Smooth muscle cell (in vitro differentiated cells): ENCODE data around the gene SPATA6L. TPM values are rescaled to one million over a fixed set of nuclear protein-coding genes. Genes with fewer than 3 reads are reported as not detected.

Source experiments
- DNase-seq: peaks from one replicate; lab custom pipeline; 2025; ENCODE audit not compliant: unreplicated experiment; lab: John Stamatoyannopoulos, UW
- H2AFZ ChIP-seq: fragments of 200-600 bp; sonication (generic); 2 replicates; pipeline ENCODE4 v1.6.0; 2016; ENCODE audit warnings: antibody characterized with exemption, low read depth, mild to moderate bottlenecking
- H3F3A ChIP-seq: fragments of 200-600 bp; sonication (generic); 2 replicates; pipeline ENCODE4 v1.6.0; 2017; ENCODE audit warnings: antibody characterized with exemption, low read depth
- H3K27ac ChIP-seq: fragments of 200-600 bp; sonication (generic); 2 replicates; pipeline ENCODE4 v1.5.1; 2016; ENCODE audit warnings: low read depth, mild to moderate bottlenecking
- H3K27me3 ChIP-seq: fragments of 200-600 bp; sonication (generic); 2 replicates; pipeline ENCODE4 v1.6.1; 2016; ENCODE audit warnings: low read depth, mild to moderate bottlenecking
- H3K36me3 ChIP-seq: fragments of 200-600 bp; sonication (generic); 2 replicates; pipeline ENCODE4 v1.5.1; 2016; ENCODE audit warnings: low read depth
- H3K4me1 ChIP-seq: fragments of 200-600 bp; sonication (generic); 2 replicates; pipeline ENCODE4 v1.5.1; 2016; ENCODE audit warnings: low read depth
- H3K4me2 ChIP-seq: fragments of 200-600 bp; sonication (generic); 2 replicates; pipeline ENCODE4 v1.6.0; 2016; ENCODE audit warnings: mild to moderate bottlenecking
- H3K4me3 ChIP-seq: fragments of 200-600 bp; sonication (generic); 2 replicates; pipeline ENCODE4 v1.5.1; 2016; ENCODE audit warnings: mild to moderate bottlenecking
- H3K79me2 ChIP-seq: fragments of 200-600 bp; sonication (generic); 2 replicates; pipeline ENCODE4 v1.6.0; 2016; ENCODE audit warnings: low read depth, mild to moderate bottlenecking
- H3K9ac ChIP-seq: fragments of 200-600 bp; sonication (generic); 2 replicates; pipeline ENCODE4 v1.6.0; 2016; ENCODE audit warnings: low read depth
- H3K9me3 ChIP-seq: fragments of 200-600 bp; sonication (generic); replicated peaks from 2 replicates; pipeline ENCODE4 v1.5.1; 2016; ENCODE audit warnings: low read depth
- H4K20me1 ChIP-seq: fragments of 200-600 bp; sonication (generic); 2 replicates; pipeline ENCODE4 v1.6.0; 2016; ENCODE audit warnings: low read depth
- CTCF ChIP-seq: fragments of 200-600 bp; sonication (generic); IDR thresholded peaks from 2 replicates; pipeline ENCODE4 v1.5.1; 2017; ENCODE audit warnings: borderline replicate concordance, mild to moderate bottlenecking, antibody characterized with exemption; ENCODE audit not compliant: insufficient read depth, poor library complexity, severe bottlenecking
- WGBS: methylation state at CpG from one replicate; pipeline ENCODE4 v1.1.7; 2016; ENCODE audit warnings: low lambda C conversion rate; 5-methylcytosine and 5-hydroxymethylcytosine counted together
- polyA plus RNA-seq: library from polyadenylated mRNA; unstranded; fragments of >200 nt; fragmentation: Nextera tagmentation; extraction: Ambion mirVana; gene quantifications from 2 replicates; pipeline ENCODE4 v1.2.1, GENCODE V29; 2016
- total RNA-seq: library from RNA; depleted of rRNA; stranded (reverse); fragments of >200 nt; gene quantifications from 2 replicates; pipeline ENCODE4 v1.2.3, GENCODE V29; 2014

The SPATA6L gene
- total and polyA plus RNA-seq, 2 experiments from 2014 or later, result 0.57 to 0.67 TPM

- H3F3A ChIP-seq, result no peaks in the 10 kb centered on the region
- H3K4me1 ChIP-seq, result no peaks in the 10 kb centered on the region
- H2AFZ ChIP-seq, result no peak overlapping the region
- H3K36me3 ChIP-seq, result peaks cover 4% of the 10 kb centered on the region
- H3K27me3 ChIP-seq, result no peaks in the 10 kb centered on the region
- no peaks in the 10 kb centered on the region for H3K79me2 ChIP-seq
- H3K9me3 ChIP-seq, result no peaks in the 10 kb centered on the region
- no peak for DNase-seq
- no peak overlapping the region for H3K4me3 ChIP-seq
- TF ChIP-seq CTCF, result no peak
- no peak overlapping the region for H3K27ac ChIP-seq
- H4K20me1 ChIP-seq, result no peaks in the 10 kb centered on the region
- H3K9ac ChIP-seq, result no peak overlapping the region
- no peak overlapping the region for H3K4me2 ChIP-seq
Measured at GRCh38 chr9:4709380-4709779, 43.1 kb upstream of the SPATA6L start.

- H3K27me3 ChIP-seq, result no peaks in the 10 kb centered on the region
- peaks cover 4% of the 10 kb centered on the region for H3K36me3 ChIP-seq
Measured at GRCh38 chr9:4706971-4707622, 40.8 kb upstream of the SPATA6L start.

GRCh38 chr9:4706021-4706420 is 39.7 kb upstream of the SPATA6L start:
- Histone ChIP-seq H3K79me2 (no peaks in the 10 kb centered on the region), H3K4me1 (no peaks in the 10 kb centered on the region), H3K4me3 (no peak overlapping the region), H3K9ac (no peak overlapping the region), H3K9me3 (no peaks in the 10 kb centered on the region), H3K36me3 (peaks cover 4% of the 10 kb centered on the region), H3K4me2 (no peak overlapping the region), H3K27ac (no peak overlapping the region), H2AFZ (no peak overlapping the region), H3K27me3 (no peaks in the 10 kb centered on the region), H3F3A (no peaks in the 10 kb centered on the region), H4K20me1 (no peaks in the 10 kb centered on the region)
- DNase-seq, result no peak
- no peak for TF ChIP-seq CTCF
- 71% methylated on average over 2 of the region's 2 CpGs for WGBS

More at GRCh38 chr9:4706971-4707622, 40.8 kb upstream of the SPATA6L start:
- Histone ChIP-seq H3F3A (no peaks in the 10 kb centered on the region), H3K9ac (no peak overlapping the region), H3K9me3 (no peaks in the 10 kb centered on the region), H2AFZ (no peak overlapping the region), H4K20me1 (no peaks in the 10 kb centered on the region), H3K4me2 (no peak overlapping the region), H3K27ac (no peak overlapping the region), H3K79me2 (no peaks in the 10 kb centered on the region), H3K4me1 (no peaks in the 10 kb centered on the region), H3K4me3 (no peak overlapping the region)
- no peak for DNase-seq
- WGBS, result 75% methylated on average over 4 of the region's 4 CpGs
- TF ChIP-seq CTCF, result no peak

GRCh38 chr9:4704129-4704528 is 37.8 kb upstream of the SPATA6L start:
- H3K4me1 ChIP-seq, result no peaks in the 10 kb centered on the region
- TF ChIP-seq CTCF, result no peak
- H3K9ac ChIP-seq, result no peak overlapping the region
- H3K9me3 ChIP-seq, result no peaks in the 10 kb centered on the region
- no peak overlapping the region for H2AFZ ChIP-seq
- no peaks in the 10 kb centered on the region for H4K20me1 ChIP-seq
- H3K36me3 ChIP-seq, result peaks cover 4% of the 10 kb centered on the region
- H3K27ac ChIP-seq, result no peak overlapping the region
- H3K4me2 ChIP-seq, result no peak overlapping the region
- H3K27me3 ChIP-seq, result no peaks in the 10 kb centered on the region
- H3K4me3 ChIP-seq, result no peak overlapping the region
- H3K79me2 ChIP-seq, result no peaks in the 10 kb centered on the region
- DNase-seq, result no peak
- WGBS, result 98% methylated on average over 2 of the region's 2 CpGs
- no peaks in the 10 kb centered on the region for H3F3A ChIP-seq
